SU-DHL-6 (cell line): ENCODE data around the gene GADD45G.

Experiments used
- H2AFZ ChIP-seq: fragments of 200-600 bp; sonication (generic); 2 replicates; pipeline ENCODE4 v1.6.1; 2014; ENCODE audit warnings: low read depth, mild to moderate bottlenecking, moderate library complexity, mixed read lengths, antibody characterized with exemption, low read length; ENCODE audit not compliant: severe bottlenecking
- H3F3A ChIP-seq: fragments of 200-600 bp; shearing (Covaris generic); 2 replicates; pipeline ENCODE4 v1.6.0; 2016; ENCODE audit warnings: antibody characterized with exemption, mild to moderate bottlenecking; ENCODE audit not compliant: insufficient read depth
- H3K27ac ChIP-seq: fragments of 200-600 bp; sonication (generic); 2 replicates; pipeline ENCODE4 v1.5.1; 2016; ENCODE audit warnings: low read depth, mild to moderate bottlenecking, low read length, moderate library complexity, mixed read lengths
- H3K27me3 ChIP-seq: fragments of 200-600 bp; sonication (generic), shearing (Covaris generic); 2 replicates; pipeline ENCODE4 v1.6.0; 2014; ENCODE audit warnings: mild to moderate bottlenecking, low read length
- H3K36me3 ChIP-seq: fragments of 200-600 bp; sonication (generic); 2 replicates; pipeline ENCODE4 v1.6.1; 2014; ENCODE audit warnings: mild to moderate bottlenecking, low read length, mixed read lengths
- H3K4me2 ChIP-seq: fragments of 300-600, 200-600 bp; shearing (Covaris generic), sonication (generic); 2 replicates; pipeline ENCODE4 v1.6.0; 2014; ENCODE audit warnings: low read length, low read depth, mild to moderate bottlenecking; ENCODE audit not compliant: poor library complexity, severe bottlenecking
- H3K4me3 ChIP-seq: fragments of 200-600 bp; sonication (generic); 2 replicates; pipeline ENCODE4 v1.5.1; 2014; ENCODE audit warnings: antibody characterized with exemption, low read length, mild to moderate bottlenecking, mixed read lengths; ENCODE audit not compliant: insufficient read depth, poor library complexity, severe bottlenecking
- H3K79me2 ChIP-seq: fragments of 200-600 bp; sonication (generic); 2 replicates; pipeline ENCODE4 v1.6.1; 2014; ENCODE audit warnings: mild to moderate bottlenecking, low read length, moderate library complexity; ENCODE audit not compliant: insufficient read depth
- H3K9ac ChIP-seq: fragments of 200-600 bp; sonication (generic); 2 replicates; pipeline ENCODE4 v1.7.0; 2014; ENCODE audit warnings: mild to moderate bottlenecking, low read length
- H3K9me2 ChIP-seq: fragments of 200-600 bp; sonication (generic); replicated peaks from 2 replicates; pipeline ENCODE4 v1.6.1; 2014; ENCODE audit warnings: low read length; ENCODE audit not compliant: insufficient read depth
- H3K9me3 ChIP-seq: fragments of 200-600 bp; sonication (generic); 2 replicates; pipeline ENCODE4 v1.6.1; 2014; ENCODE audit warnings: low read length, mixed read lengths; ENCODE audit not compliant: insufficient read depth
- H4K20me1 ChIP-seq: fragments of 200-600 bp; sonication (generic); 2 replicates; pipeline ENCODE4 v1.6.1; 2014; ENCODE audit warnings: low read depth, mild to moderate bottlenecking, antibody characterized with exemption, low read length, moderate library complexity, mixed read lengths
- EZH2phosphoT487 ChIP-seq: fragments of 200-600 bp; sonication (generic), shearing (Covaris generic); conservative IDR thresholded peaks from 2 replicates; pipeline ENCODE4 v1.6.1; 2018; ENCODE audit warnings: mild to moderate bottlenecking, antibody characterized with exemption, low read length, moderate library complexity, mixed read lengths
- TF ChIP-seq, protein P1 (sequence below): fragments of 200-600 bp; sonication (generic); IDR thresholded peaks from one replicate; pipeline ENCODE4 v1.5.1; 2017; ENCODE audit warnings: antibody characterized with exemption, mild to moderate bottlenecking, low read length, moderate library complexity; ENCODE audit not compliant: insufficient read depth, poor library complexity, severe bottlenecking

The GADD45G gene

DNA sequence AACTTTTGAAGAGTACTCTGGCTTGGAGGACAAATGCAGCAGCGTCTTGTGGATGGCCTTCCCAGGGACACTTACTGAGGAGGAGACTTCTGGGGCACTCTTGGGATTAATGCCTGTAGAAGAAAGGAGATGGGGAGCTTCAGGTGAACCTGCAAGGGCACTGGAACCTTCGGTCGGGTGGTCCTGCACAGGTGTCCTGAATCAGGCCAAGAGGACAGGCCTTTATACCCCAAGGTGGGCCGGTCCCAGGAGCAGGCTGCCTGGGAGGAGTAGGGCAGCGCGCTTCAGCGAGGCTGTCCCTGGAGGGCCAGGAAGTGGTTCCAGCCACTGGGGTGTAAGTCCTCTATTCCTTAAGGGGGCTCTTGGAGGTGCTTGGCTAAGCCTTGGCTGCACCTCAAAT lies 27.9 kb downstream of the GADD45G start:
- Histone ChIP-seq H3K9me3 (no peaks in the 10 kb centered on the region), H3K9ac (no peak overlapping the region), H3K27ac (no peak overlapping the region), H3F3A (no peaks in the 10 kb centered on the region), H3K79me2 (no peaks in the 10 kb centered on the region), H2AFZ (no peak overlapping the region), H3K4me2 (no peak overlapping the region), H4K20me1 (no peaks in the 10 kb centered on the region), H3K9me2 (no peaks in the 10 kb centered on the region), H3K27me3 (no peaks in the 10 kb centered on the region), H3K36me3 (no peaks in the 10 kb centered on the region), H3K4me3 (no peak overlapping the region)
- no peak for TF ChIP-seq EZH2phosphoT487
- TF ChIP-seq, protein P1, sequence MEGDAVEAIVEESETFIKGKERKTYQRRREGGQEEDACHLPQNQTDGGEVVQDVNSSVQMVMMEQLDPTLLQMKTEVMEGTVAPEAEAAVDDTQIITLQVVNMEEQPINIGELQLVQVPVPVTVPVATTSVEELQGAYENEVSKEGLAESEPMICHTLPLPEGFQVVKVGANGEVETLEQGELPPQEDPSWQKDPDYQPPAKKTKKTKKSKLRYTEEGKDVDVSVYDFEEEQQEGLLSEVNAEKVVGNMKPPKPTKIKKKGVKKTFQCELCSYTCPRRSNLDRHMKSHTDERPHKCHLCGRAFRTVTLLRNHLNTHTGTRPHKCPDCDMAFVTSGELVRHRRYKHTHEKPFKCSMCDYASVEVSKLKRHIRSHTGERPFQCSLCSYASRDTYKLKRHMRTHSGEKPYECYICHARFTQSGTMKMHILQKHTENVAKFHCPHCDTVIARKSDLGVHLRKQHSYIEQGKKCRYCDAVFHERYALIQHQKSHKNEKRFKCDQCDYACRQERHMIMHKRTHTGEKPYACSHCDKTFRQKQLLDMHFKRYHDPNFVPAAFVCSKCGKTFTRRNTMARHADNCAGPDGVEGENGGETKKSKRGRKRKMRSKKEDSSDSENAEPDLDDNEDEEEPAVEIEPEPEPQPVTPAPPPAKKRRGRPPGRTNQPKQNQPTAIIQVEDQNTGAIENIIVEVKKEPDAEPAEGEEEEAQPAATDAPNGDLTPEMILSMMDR = no peak

DNA sequence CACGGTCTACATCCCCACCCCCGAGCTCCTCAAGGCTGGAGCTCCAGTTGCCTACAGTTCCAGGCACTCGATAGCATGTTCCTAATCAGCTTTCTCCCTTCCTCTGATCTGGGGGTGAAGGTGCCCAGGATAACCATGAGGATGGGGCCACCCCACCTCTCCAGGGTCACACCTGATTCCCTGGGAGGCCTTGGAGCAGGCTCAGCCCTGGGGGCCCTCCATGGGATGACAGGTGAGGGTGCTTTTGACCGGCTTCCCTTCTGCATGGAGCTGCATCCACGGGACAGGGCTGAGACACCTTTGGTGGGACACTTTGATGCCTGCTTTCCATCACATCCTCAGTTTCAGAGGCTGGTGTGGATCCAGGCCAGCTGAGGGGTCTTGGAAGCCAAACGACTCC lies 28.6 kb downstream of the GADD45G start:
- Histone ChIP-seq H2AFZ (no peak overlapping the region), H3K4me2 (no peak overlapping the region), H3K27ac (no peak overlapping the region), H3F3A (no peaks in the 10 kb centered on the region), H3K36me3 (no peaks in the 10 kb centered on the region), H3K79me2 (no peaks in the 10 kb centered on the region), H3K9ac (no peak overlapping the region), H3K9me2 (no peaks in the 10 kb centered on the region), H3K9me3 (no peaks in the 10 kb centered on the region), H3K27me3 (no peaks in the 10 kb centered on the region), H3K4me3 (no peak overlapping the region), H4K20me1 (no peaks in the 10 kb centered on the region)
- no peak for TF ChIP-seq EZH2phosphoT487
- TF ChIP-seq, protein P1 = no peak

DNA sequence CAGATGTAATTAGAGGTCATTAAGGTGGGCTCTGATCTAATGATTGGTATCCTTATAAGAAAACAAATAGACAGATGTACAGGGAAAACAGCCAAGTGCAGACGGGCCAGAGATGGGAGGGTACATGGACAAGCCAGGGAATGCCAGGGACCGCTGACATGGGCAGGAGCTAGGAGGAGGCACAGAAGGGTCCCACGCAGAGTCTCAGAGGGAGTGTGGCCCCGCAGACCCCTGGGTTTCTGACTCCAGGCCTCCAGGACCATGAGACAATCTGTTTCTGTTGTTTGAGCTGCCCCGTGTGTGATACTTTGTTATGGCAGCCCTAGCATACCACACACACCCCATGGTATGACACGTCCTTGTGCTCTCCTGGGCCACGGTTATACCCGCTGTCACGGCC lies 29.1 kb downstream of the GADD45G start:
- Histone ChIP-seq H3K27me3 (no peaks in the 10 kb centered on the region), H2AFZ (no peak overlapping the region)

More for the DNA sequence above, 29.1 kb downstream of the GADD45G start:
- Histone ChIP-seq H4K20me1 (no peaks in the 10 kb centered on the region), H3K9me3 (no peaks in the 10 kb centered on the region), H3K4me2 (no peak overlapping the region), H3K36me3 (no peaks in the 10 kb centered on the region), H3K9me2 (no peaks in the 10 kb centered on the region), H3K9ac (no peak overlapping the region), H3K27ac (no peak overlapping the region), H3K79me2 (no peaks in the 10 kb centered on the region), H3K4me3 (no peak overlapping the region), H3F3A (no peaks in the 10 kb centered on the region)
- no peak for TF ChIP-seq EZH2phosphoT487
- TF ChIP-seq, protein P1 = no peak
